Neuronal stem cell (in vitro differentiated cells): Measurements from ENCODE around the gene FAM193B.
"Not testable (repeated sequence)": the region's sequence is repeated elsewhere in the genome, so short reads cannot be mapped to it uniquely, and the experiment has no call there.

Experiments
- DNase-seq: peaks from one replicate; pipeline ENCODE4 v3.0.0-alpha.2; 2013; ENCODE audit warnings: low spot score
- H2AFZ ChIP-seq: one replicate; pipeline ENCODE4 v1.6.1; 2013; ENCODE audit warnings: mild to moderate bottlenecking, low read length, inconsistent platforms
- H2AK5ac ChIP-seq: 2 replicates; pipeline ENCODE4 v1.6.1; 2013; ENCODE audit warnings: low read depth, mild to moderate bottlenecking, inconsistent platforms, low read length, moderate library complexity, mixed read lengths
- H2BK120ac ChIP-seq: 2 replicates; pipeline ENCODE4 v1.6.1; 2013; ENCODE audit warnings: low read depth, mild to moderate bottlenecking, inconsistent platforms, low read length, moderate library complexity, mixed read lengths
- H2BK12ac ChIP-seq: one replicate; pipeline ENCODE4 v1.6.1; 2013; ENCODE audit warnings: low read length, inconsistent platforms
- H2BK15ac ChIP-seq: 2 replicates; pipeline ENCODE4 v1.6.1; 2013; ENCODE audit warnings: mild to moderate bottlenecking, low read length, inconsistent platforms, mixed read lengths
- H2BK5ac ChIP-seq: one replicate; pipeline ENCODE4 v1.6.1; 2013; ENCODE audit warnings: inconsistent platforms, mild to moderate bottlenecking, low read length, moderate library complexity
- H3K14ac ChIP-seq: one replicate; pipeline ENCODE4 v1.6.1; 2013; ENCODE audit warnings: low read length, inconsistent platforms
- H3K18ac ChIP-seq: 2 replicates; pipeline ENCODE4 v1.6.1; 2013; ENCODE audit warnings: low read length, inconsistent platforms
- H3K23ac ChIP-seq: 2 replicates; pipeline ENCODE4 v1.6.1; 2013; ENCODE audit warnings: low read depth, mild to moderate bottlenecking, mixed read lengths, low read length, inconsistent platforms; ENCODE audit not compliant: poor library complexity
- H3K27ac ChIP-seq: replicated peaks from 3 replicates; pipeline ENCODE4 v1.5.1; 2013; ENCODE audit warnings: low read length, inconsistent platforms
- H3K27me3 ChIP-seq, 3 experiments: 2 replicates each; pipeline ENCODE4 v1.6.1; 2013; ENCODE audit warnings: low read length in 3 of 3, mild to moderate bottlenecking in 2 of 3, inconsistent platforms in 1 of 3, low read depth in 1 of 3, mixed read lengths in 1 of 3, moderate library complexity in 1 of 3; ENCODE audit not compliant: control insufficient read depth in 3 of 3, insufficient read depth in 3 of 3
- H3K36me3 ChIP-seq, 2 donors: replicated peaks in 1 of 2; 2 replicates each; pipeline ENCODE4 v1.6.1; 2013; ENCODE audit warnings: low read length in 2 of 2; ENCODE audit not compliant: control insufficient read depth in 2 of 2, insufficient read depth in 2 of 2
- H3K4ac ChIP-seq: 2 replicates; pipeline ENCODE4 v1.6.1; 2013; ENCODE audit warnings: inconsistent platforms, mild to moderate bottlenecking, low read length, moderate library complexity
- H3K4me1 ChIP-seq, 2 donors: 1 replicate in 1 of 2; 2 replicates in 1 of 2; pipeline ENCODE4 v1.6.1; 2013; ENCODE audit warnings: low read length in 2 of 2, low read depth in 1 of 2; ENCODE audit not compliant: control insufficient read depth in 2 of 2, insufficient read depth in 1 of 2
- H3K4me2 ChIP-seq: one replicate; pipeline ENCODE4 v1.6.1; 2013; ENCODE audit warnings: mild to moderate bottlenecking, low read length, inconsistent platforms; ENCODE audit not compliant: insufficient read depth, poor library complexity, severe bottlenecking
- H3K4me3 ChIP-seq, 2 donors: 2 replicates each; pipeline ENCODE4 v1.5.1; 2013; ENCODE audit warnings: low read length in 2 of 2, mild to moderate bottlenecking in 2 of 2, inconsistent platforms in 1 of 2, moderate library complexity in 1 of 2
- H3K79me1 ChIP-seq: one replicate; pipeline ENCODE4 v1.6.1; 2013; ENCODE audit warnings: low read depth, mild to moderate bottlenecking, inconsistent platforms, low read length, moderate library complexity
- H3K9ac ChIP-seq: one replicate; pipeline ENCODE4 v1.6.1; 2013; ENCODE audit warnings: mild to moderate bottlenecking, low read depth, low read length, inconsistent platforms; ENCODE audit not compliant: poor library complexity
- H3K9me3 ChIP-seq, 2 donors: replicated peaks in 1 of 2; 2 replicates each; pipeline versions ENCODE3 to v1.6.1; 2013; ENCODE audit warnings: low read length in 2 of 2, mild to moderate bottlenecking in 2 of 2, inconsistent platforms in 1 of 2, low read depth in 1 of 2, mixed read lengths in 1 of 2, moderate library complexity in 1 of 2; ENCODE audit not compliant: control insufficient read depth in 2 of 2, insufficient read depth in 1 of 2
- H4K8ac ChIP-seq: one replicate; pipeline ENCODE4 v1.6.1; 2013; ENCODE audit warnings: low read depth, mild to moderate bottlenecking, inconsistent platforms, low read length, moderate library complexity
- H4K91ac ChIP-seq: one replicate; pipeline ENCODE4 v1.6.1; 2013; ENCODE audit warnings: low read length, low read depth, mild to moderate bottlenecking, inconsistent platforms; ENCODE audit not compliant: poor library complexity
- WGBS, 2 donors: extraction: QIAGEN DNeasy Blood & Tissue Kit; methylation state at CpG; one replicate each; pipeline ENCODE4 v1.1.7; 2013; ENCODE audit warnings: missing lambda C conversion rate in 2 of 2, mixed read lengths in 1 of 2; ENCODE audit not compliant: insufficient read length in 2 of 2, insufficient replicate concordance in 1 of 2; ENCODE audit errors: extremely low coverage in 2 of 2; 5-methylcytosine and 5-hydroxymethylcytosine counted together

Gene FAM193B

GRCh38 chr5:177568326-177568725 lies 14.0 kb upstream of the FAM193B start:
- H4K8ac ChIP-seq = no peak overlapping the region
- H2BK5ac ChIP-seq = no peak overlapping the region
- no peak overlapping the region for H3K18ac ChIP-seq
- H2BK12ac ChIP-seq = no peak overlapping the region
- no peak overlapping the region for H2BK120ac ChIP-seq
- no peak overlapping the region for H3K14ac ChIP-seq
- H3K27me3 ChIP-seq = peaks cover 0 to 4% (median 2%) of the 10 kb centered on the region in 3 experiments
- H3K27ac ChIP-seq = no peak overlapping the region
- no peak overlapping the region for H2BK15ac ChIP-seq
- no peak overlapping the region for H3K4me3 ChIP-seq
- H2AFZ ChIP-seq = no peak overlapping the region
- H3K4me1 ChIP-seq = peaks cover 0 to 2% of the 10 kb centered on the region in 2 donors
- no peak overlapping the region for H4K91ac ChIP-seq
- H3K79me1 ChIP-seq = no peaks in the 10 kb centered on the region
- no CpG with 5 or more reads among the region's 7 CpGs for WGBS, 2 donors
- no peak overlapping the region for H2AK5ac ChIP-seq
- H3K9ac ChIP-seq = no peak overlapping the region
- no peak overlapping the region for H3K4me2 ChIP-seq
- no peak overlapping the region for H3K4ac ChIP-seq
- no peaks in the 10 kb centered on the region for H3K36me3 ChIP-seq
- no peak for DNase-seq
- peaks cover 0 to 2% of the 10 kb centered on the region in 2 donors for H3K9me3 ChIP-seq
- no peak overlapping the region for H3K23ac ChIP-seq

- H3K79me1 ChIP-seq = no peaks in the 10 kb centered on the region
- H3K4me3 ChIP-seq = no peak overlapping the region
- DNase-seq = no peak
- H3K27me3 ChIP-seq = peaks cover 0 to 4% (median 2%) of the 10 kb centered on the region in 3 experiments
- H3K14ac ChIP-seq = no peak overlapping the region
- H3K4me2 ChIP-seq = no peak overlapping the region
- H2AK5ac ChIP-seq = no peak overlapping the region
- no peak overlapping the region for H3K23ac ChIP-seq
- H3K18ac ChIP-seq = no peak overlapping the region
- no peak overlapping the region for H3K9ac ChIP-seq
- H4K91ac ChIP-seq = no peak overlapping the region
- no peak overlapping the region for H2BK5ac ChIP-seq
- peaks cover 4 to 9% of the 10 kb centered on the region in 2 donors for H3K9me3 ChIP-seq
- WGBS, 2 donors = no CpG with 5 or more reads among the region's 8 CpGs
- H2AFZ ChIP-seq = no peak overlapping the region
- no peak overlapping the region for H2BK120ac ChIP-seq
- H3K4ac ChIP-seq = no peak overlapping the region
- no peak overlapping the region for H3K27ac ChIP-seq
- no peak overlapping the region for H4K8ac ChIP-seq
- H2BK15ac ChIP-seq = no peak overlapping the region
- no peak overlapping the region for H2BK12ac ChIP-seq
- peaks cover 0 to 2% of the 10 kb centered on the region in 2 donors for H3K4me1 ChIP-seq
- H3K36me3 ChIP-seq = no peaks in the 10 kb centered on the region
Measured at GRCh38 chr5:177565046-177565445, 10.7 kb upstream of the FAM193B start.

GRCh38 chr5:177559446-177559941 lies 5.1 kb upstream of the FAM193B start:
- not testable (repeated sequence) for H3K4me2 ChIP-seq, H2BK15ac ChIP-seq, H3K4ac ChIP-seq, H3K9me3 ChIP-seq, H2BK12ac ChIP-seq, H2AFZ ChIP-seq, H2BK120ac ChIP-seq, H3K9ac ChIP-seq, H2BK5ac ChIP-seq, H3K79me1 ChIP-seq, H2AK5ac ChIP-seq, H3K4me1 ChIP-seq, H3K27ac ChIP-seq, H3K14ac ChIP-seq, H3K4me3 ChIP-seq, H4K8ac ChIP-seq, H3K23ac ChIP-seq, H3K27me3 ChIP-seq, H3K36me3 ChIP-seq, H3K18ac ChIP-seq, DNase-seq, H4K91ac ChIP-seq
- WGBS, 2 donors = no CpG with 5 or more reads among the region's 8 CpGs

GRCh38 chr5:177557796-177558195 lies 3.4 kb upstream of the FAM193B start:
- peaks cover 0 to 3% of the 10 kb centered on the region in 2 donors for H3K36me3 ChIP-seq
- peak overlapping the region; percentile 17 for H3K23ac ChIP-seq
- H2BK5ac ChIP-seq = no peak overlapping the region
- peaks cover 2 to 9% of the 10 kb centered on the region in 2 donors for H3K9me3 ChIP-seq
- H3K18ac ChIP-seq = no peak overlapping the region
- H3K14ac ChIP-seq = no peak overlapping the region
- no peak overlapping the region for H3K27ac ChIP-seq
- H3K27me3 ChIP-seq = no peaks in the 10 kb centered on the region
- no peak overlapping the region for H3K4ac ChIP-seq
- H3K4me2 ChIP-seq = no peak overlapping the region
- H3K4me1 ChIP-seq = peaks cover 3 to 5% of the 10 kb centered on the region in 2 donors
- no peak overlapping the region for H3K4me3 ChIP-seq
- no peak overlapping the region for H3K9ac ChIP-seq
- H2AK5ac ChIP-seq = no peak overlapping the region
- DNase-seq = no peak
- no peak overlapping the region for H4K91ac ChIP-seq
- H4K8ac ChIP-seq = no peak overlapping the region
- H2AFZ ChIP-seq = no peak overlapping the region
- H2BK15ac ChIP-seq = no peak overlapping the region
- peaks cover 3% of the 10 kb centered on the region for H3K79me1 ChIP-seq
- H2BK120ac ChIP-seq = no peak overlapping the region
- H2BK12ac ChIP-seq = no peak overlapping the region
- no CpG with 5 or more reads among the region's 5 CpGs for WGBS, 2 donors
